K562 treated with DMSO at 1 percent for 24 hours (cell line): ENCODE results near the gene MYBPC2. TPM values are rescaled to one million over a fixed set of nuclear protein-coding genes. Genes with fewer than 3 reads are reported as not detected.

Experiments
- total RNA-seq: library from RNA; unstranded; fragments of 300-600 nt; gene quantifications from 2 replicates; pipeline ENCODE4 v1.2.3, GENCODE V29; 2022; ENCODE audit warnings: low read depth; ENCODE audit not compliant: insufficient read depth

Gene MYBPC2
- total RNA-seq: 0.16 TPM in 1 of 2 replicates, not detected in the other

DNA sequence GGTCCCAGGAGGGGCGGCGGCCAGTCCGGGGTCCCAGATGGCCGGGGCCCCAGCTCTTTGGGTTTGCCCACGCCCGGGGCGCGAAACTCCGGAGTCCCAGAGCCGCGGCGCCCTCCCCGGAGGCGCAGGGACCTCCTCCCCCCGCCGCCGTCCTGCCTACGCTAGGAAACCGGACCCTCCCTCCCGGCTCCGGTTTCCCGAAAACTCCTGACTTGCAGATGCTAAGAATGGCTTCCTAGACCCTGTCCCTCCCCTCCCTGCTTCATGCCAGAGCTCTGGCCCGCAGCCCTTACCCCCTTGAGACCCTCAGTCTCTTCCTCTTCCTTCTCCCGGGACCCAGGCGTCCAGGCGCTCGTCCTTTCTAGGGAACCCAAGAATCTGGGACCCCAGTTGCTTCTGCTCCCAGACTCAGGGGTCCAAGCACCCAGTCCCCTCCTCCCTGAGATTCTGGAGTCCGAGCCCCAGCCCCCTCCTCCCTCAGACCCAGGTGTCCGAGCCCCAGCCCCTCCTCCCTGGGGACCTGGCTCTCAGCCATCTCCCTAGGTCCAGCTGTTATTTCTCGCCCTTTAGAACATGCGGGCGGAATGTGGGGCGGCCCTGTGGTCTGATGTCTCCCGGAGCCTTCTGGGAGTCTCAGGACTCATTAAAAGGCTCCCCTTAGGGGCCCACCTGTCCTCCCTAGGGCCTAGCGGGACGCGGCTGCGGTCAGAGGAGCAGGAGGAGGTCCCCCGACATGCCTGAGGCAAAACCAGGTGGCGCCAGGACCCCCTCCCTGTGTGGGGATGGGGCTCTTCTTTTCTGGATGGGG, at the start of gene MYBPC2:
TSS of gene MYBPC2 (plus strand) at position 672 of the 808 bp plus-strand sequence. CDS start at position 734, 62 bp downstream.

DNA sequence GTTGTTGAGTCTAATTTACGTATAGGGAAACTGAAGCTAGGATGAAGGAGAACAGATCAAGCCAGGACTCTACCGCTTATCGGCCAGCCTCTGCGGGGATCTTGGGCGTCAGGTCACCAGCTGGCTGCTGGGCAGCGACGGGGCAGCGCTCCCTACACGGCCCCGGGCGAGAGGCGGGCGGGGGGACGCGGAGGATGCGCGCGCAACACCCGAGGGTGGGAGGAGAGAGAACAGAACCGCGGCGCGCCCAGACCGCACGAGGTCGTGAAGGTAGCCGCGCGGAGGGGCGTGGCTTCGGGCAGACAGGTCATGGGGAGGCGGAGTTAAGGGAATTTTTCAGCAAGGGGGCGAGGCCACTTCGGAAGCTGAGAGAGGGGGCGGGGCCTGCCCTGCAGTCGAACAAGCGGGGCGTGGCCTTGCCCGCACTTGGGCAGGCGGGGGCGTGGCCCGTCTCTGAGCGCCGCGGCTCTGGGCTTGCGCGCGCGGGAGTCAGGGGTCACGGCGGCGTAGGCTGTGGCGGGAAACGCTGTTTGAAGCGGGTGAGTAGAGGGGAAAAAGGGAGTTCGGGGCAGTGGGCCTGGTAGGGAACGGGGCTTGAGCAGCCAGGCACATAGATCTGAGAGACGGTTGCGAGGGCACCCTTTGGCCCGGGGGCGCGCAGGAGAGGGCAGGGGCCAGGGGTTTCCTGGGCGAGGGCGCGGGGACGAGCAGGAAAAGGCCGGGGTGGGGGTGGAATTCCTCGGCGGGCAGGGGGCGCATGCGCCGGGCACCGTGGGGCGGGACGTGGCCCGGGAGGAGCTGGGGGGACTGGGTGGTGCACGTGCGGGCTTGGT, 48.6 kb upstream of the MYBPC2 start, which contains the start of gene POLD1:
TSS of gene POLD1 (plus strand) at position 496 of the 833 bp plus-strand sequence. CDS start 14,505 bp downstream, outside the sequence.

DNA sequence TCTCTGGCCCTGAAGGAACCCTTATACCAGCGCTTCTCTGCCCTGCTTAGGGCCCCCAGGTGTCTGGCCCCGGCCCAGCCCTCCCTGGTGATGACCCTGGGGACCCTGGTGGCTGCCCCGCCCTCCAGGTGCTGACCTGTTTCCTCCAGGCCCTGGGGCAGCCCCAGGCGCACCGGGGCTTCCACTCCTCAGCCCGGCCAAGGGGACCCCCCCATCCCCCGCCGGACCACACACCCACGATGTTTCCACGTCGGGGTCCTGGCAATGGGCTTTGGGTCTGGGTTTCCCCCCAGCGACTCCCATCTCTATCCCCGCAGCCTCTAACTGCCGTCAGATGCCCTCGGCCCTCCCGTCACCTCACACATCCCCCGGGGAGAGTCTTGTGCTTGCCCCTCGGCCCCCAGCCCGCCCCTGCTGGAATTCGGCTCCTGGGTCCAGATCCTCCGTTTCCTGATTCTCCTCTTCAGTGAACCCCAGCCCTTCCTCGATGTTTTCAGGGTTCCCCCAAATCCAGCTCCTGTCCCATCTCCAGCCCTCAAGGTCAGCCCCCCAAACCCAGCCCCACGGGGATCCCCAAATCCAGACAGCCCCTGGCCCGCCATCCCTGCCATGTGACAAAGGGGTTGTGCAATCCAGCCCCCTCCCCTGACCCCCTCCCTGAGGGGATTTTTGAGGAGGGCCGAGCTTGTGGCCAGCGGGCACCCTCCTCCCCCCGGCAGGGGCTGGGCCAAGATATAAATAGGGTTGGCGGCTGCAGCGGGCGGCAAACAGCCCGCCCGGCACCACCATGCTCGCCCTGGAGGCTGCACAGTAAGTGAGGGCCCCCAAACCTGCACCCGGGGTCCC, 14.3 kb upstream of the MYBPC2 start, which contains the start of gene SPIB:
TSS of gene SPIB (plus strand) at position 763 of the 846 bp plus-strand sequence. CDS start at position 788, 25 bp downstream.

DNA sequence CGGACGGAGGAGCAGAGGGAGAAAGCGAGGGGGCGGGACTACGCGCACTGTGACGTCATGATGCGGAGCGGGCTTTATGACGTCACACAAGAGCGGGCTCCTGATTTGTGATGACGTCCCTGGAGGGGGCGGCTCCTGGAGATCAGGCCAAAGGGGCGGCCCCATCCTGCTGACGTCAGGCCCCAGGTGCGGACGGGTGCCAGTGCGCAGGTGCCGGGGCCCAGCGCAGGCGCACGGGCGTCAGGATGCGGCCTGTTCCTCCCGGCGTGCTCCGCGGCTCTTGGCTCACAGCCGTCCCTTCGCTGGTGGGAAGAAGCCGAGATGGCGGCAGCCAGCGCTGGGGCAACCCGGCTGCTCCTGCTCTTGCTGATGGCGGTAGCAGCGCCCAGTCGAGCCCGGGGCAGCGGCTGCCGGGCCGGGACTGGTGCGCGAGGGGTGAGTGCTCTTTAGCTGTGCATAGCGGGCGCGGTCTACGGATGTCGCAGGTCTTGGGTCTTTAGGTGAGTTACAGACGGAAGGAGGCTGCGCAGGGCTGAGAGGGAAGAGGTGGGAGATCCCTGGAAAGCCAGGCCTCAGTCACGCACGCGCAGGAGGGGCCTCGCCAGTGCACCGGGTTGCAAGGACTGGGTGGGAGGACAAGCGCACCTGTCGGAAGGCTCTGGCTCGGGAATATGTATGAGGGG, 43.7 kb downstream of the MYBPC2 start, which contains the start of the genes EMC10 and GARIN5A:
TSS of gene EMC10 (plus strand) at position 284 of the 683 bp plus-strand sequence. CDS start at position 322, 38 bp downstream.
TSS of gene GARIN5A (minus strand) at position 625 of the 683 bp plus-strand sequence. CDS start at position 165, 460 bp downstream.

DNA sequence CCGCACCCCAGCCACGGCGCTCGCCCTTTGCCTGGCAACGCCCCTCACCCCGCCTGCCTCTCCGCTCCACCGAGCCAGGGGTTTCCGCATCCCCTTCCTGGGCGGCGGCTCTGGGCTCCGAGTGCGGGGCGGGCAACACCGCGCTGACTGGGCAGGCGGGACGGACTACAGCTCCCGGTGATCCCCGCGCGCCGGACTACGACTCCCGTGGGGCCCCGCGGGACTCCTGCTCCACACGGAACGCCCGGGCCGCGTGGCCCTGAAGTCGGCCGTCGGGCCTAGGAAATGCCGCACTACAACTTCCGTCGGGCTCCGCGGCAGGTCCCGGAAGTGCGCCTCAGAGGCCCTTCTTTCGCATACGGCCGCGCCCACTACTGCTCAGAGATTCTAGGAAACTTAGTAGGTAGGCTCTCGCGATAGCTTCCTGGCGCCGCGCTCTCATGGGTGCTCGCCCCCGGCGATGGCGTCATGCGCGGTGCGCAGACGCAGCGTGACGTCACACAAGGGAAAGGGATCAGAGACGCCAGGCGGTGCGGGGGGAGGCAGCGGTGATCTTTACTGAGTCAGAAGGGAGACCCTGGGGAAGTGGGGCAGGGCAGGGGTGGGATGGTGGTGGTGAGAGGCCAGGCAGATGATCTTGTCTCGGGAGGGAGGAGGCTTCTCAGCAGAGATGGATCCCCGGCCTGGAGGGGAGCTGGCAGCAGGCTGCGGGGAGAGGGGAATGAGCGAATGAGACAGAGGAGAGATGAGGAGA, 78.6 kb downstream of the MYBPC2 start, which contains the start of gene JOSD2:
TSS of gene JOSD2 (minus strand) at position 123 of the 754 bp plus-strand sequence. CDS start 760 bp downstream, outside the sequence.

DNA sequence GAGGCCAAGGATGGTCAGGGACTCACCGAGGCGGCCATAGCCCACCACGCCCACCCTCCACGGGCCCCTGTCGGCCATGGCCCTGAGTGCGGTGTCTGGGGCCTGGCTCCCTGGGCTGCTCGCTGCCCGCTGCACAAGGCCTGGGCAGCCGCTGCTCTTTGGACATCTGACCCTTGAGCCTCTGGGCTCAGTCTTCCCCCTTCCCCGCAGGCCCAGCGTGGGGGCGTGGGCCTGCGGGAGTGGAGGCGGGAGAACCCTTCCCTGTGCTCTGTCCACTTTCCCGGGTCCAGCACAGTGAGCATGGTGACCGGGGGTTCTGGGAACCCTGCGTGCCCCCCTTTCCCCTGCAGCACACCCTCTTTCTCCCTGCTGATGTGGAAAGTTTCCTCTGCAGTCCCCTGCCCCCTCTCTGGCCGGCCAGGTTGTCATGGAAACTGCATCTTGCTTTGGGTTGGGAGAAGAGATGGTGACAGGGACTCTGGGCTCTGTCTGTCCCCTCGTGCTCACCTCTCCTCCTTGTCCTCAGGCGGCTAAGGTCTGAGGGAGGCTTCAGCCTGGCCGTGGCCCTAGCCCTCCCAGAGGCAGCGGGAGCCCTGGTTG, 81.2 kb downstream of the MYBPC2 start, which contains the start of gene ASPDH:
TSS of gene ASPDH (minus strand) at position 168 of the 600 bp plus-strand sequence. CDS start at position 78, 90 bp downstream.

Other genes starting within 250 kb of the MYBPC2 start
- gene MYH14, start 229.3 kb upstream of the MYBPC2 start, total RNA-seq: 2.7 and 3.1 TPM in 2 replicates
- 11.9 and 12.8 TPM in 2 replicates for gene KCNC3, start 103.5 kb upstream of the MYBPC2 start, total RNA-seq
- 3.3 and 4.1 TPM in 2 replicates for gene NAPSA, start 67.3 kb upstream of the MYBPC2 start, total RNA-seq
- 87.8 and 97.7 TPM in 2 replicates for gene NR1H2, start 56.4 kb upstream of the MYBPC2 start, total RNA-seq
- 287 and 326 TPM in 2 replicates for gene POLD1, start 48.5 kb upstream of the MYBPC2 start, total RNA-seq
- gene SPIB, start 14.0 kb upstream of the MYBPC2 start, total RNA-seq: 0.60 and 0.97 TPM in 2 replicates
- 116 and 120 TPM in 2 replicates for gene EMC10, start 43.6 kb downstream of the MYBPC2 start, total RNA-seq
- 4.2 and 6.0 TPM in 2 replicates for gene GARIN5A, start 44.0 kb downstream of the MYBPC2 start, total RNA-seq
- 31.3 and 32.6 TPM in 2 replicates for gene JOSD2, start 78.3 kb downstream of the MYBPC2 start, total RNA-seq
- gene ASPDH, start 81.0 kb downstream of the MYBPC2 start, total RNA-seq: 2.6 and 3.9 TPM in 2 replicates
- gene LRRC4B, start 135.5 kb downstream of the MYBPC2 start, total RNA-seq: 15.2 and 15.9 TPM in 2 replicates
- 7.3 and 8.9 TPM in 2 replicates for gene SYT3, start 207.0 kb downstream of the MYBPC2 start, total RNA-seq
- 42.3 and 60.5 TPM in 2 replicates for gene C19orf81, start 216.6 kb downstream of the MYBPC2 start, total RNA-seq